Measurements from ENCODE around the gene ZNF316. TPM values are rescaled to one million over a fixed set of nuclear protein-coding genes. Genes with fewer than 3 reads are reported as not detected.

ZNF316 gene
- total and polyA plus RNA-seq, 10 of the 15 experiments (the other 5 are each of a cell fraction or from before 2014, with no cell fraction given): 0.03 to 28.9 (median 5.7) TPM

DNA sequence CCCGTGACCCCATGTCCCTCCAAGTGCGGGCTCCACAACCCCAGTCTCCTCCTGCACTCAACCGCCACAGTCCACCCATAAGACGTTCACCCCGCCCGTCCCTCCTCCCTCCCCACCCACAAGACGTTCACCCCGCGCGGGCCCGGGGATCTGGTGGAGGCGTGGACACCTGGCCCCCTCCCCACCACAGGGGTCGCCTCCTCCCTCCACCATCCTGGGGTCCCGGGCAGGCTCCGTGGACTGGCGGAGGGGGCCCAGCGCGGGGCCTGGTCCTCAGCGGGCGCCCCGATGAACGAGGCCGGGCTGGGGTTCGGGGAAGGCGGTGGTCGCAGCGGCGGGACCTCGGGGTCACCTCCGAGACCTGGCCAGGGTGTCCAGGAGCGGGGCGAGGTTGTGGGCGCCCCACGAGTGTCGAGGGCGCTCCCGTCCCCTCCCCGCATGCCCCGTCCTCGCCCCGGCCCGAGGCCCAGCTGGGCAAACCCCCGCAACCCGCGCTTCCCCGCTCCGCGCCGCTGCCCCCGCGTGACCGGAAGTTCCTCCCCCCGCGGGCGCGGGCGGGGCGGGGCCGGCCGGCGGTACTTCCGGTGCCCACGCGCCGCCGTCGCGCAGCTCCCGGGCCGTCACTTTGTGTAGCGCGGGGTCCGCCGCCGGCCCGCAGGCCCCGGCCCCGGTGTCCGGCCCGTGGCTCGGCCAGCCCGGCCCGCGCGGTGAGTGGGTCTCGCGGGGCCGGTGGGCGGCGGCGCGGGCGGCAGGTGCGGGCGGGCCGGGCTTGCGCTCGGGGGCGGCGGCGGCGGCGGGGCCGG is at the start of gene ZNF316 (continued):
- TF ChIP-seq YBX1 (IDR thresholded peaks at IDR 0.05) (no peak), EZH2 (IDR thresholded peaks at IDR 0.05; ENCODE audit: borderline replicate concordance, control insufficient read depth, low read depth, low read length) (no peak), BHLHE40 (IDR thresholded peaks at IDR 0.05; ENCODE audit: borderline replicate concordance in 1 of 2, low read depth in 2 of 2, low read length in 1 of 2) (peak; percentile 95 to 99), MEF2A (IDR thresholded peaks at IDR 0.05; ENCODE audit: insufficient read depth, low read depth, low read length) (0 out of 2 replicates have a peak, but pooled peaks have one; percentile 28), POLR2AphosphoS2 (IDR thresholded peaks at IDR 0.05; ENCODE audit: low read depth, low read length) (0 out of 2 replicates have a peak, but pooled peaks have one; percentile 22), RELA (IDR thresholded peaks at IDR 0.05; ENCODE audit: borderline replicate concordance, partially characterized antibody) (peak; percentile 36), SUZ12 (IDR thresholded peaks at IDR 0.05; ENCODE audit: unreplicated experiment) (no peak), TCF7 (IDR thresholded peaks at IDR 0.05; ENCODE audit: borderline replicate concordance) (no peak), RAD21 (IDR thresholded peaks at IDR 0.05; ENCODE audit: insufficient read depth, low read depth, low read length) (no peak), SKIL (IDR thresholded peaks at IDR 0.05; ENCODE audit: low read depth, poor library complexity, severe bottlenecking) (no peak), CBX3 (IDR thresholded peaks at IDR 0.05; ENCODE audit: borderline replicate concordance, low read depth) (no peak), NR2C1 (IDR thresholded peaks at IDR 0.05) (0 out of 2 replicates have a peak, but pooled peaks have one; percentile 37), MLLT1 (IDR thresholded peaks at IDR 0.05) (no peak), TAF1 (IDR thresholded peaks at IDR 0.05; ENCODE audit: borderline replicate concordance, low read depth, low read length) (peak; percentile 53; the same call in 1 of the 2 replicates), PKNOX1 (IDR thresholded peaks at IDR 0.05) (no peak), POLR2AphosphoS5 (IDR thresholded peaks at IDR 0.05; ENCODE audit: low read length) (peak; percentile 47; the same call in 1 of the 2 replicates), SIX5 (IDR thresholded peaks at IDR 0.05; ENCODE audit: low read depth, low read length, severe bottlenecking) (no peak), CHD1 (IDR thresholded peaks at IDR 0.05; ENCODE audit: low read depth, low read length) (no peak)
- TF ChIP-seq, protein P1, sequence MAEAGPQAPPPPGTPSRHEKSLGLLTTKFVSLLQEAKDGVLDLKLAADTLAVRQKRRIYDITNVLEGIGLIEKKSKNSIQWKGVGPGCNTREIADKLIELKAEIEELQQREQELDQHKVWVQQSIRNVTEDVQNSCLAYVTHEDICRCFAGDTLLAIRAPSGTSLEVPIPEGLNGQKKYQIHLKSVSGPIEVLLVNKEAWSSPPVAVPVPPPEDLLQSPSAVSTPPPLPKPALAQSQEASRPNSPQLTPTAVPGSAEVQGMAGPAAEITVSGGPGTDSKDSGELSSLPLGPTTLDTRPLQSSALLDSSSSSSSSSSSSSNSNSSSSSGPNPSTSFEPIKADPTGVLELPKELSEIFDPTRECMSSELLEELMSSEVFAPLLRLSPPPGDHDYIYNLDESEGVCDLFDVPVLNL (IDR thresholded peaks at IDR 0.05; ENCODE audit: low read depth, low read length): no peak
- TF ChIP-seq, protein P2, sequence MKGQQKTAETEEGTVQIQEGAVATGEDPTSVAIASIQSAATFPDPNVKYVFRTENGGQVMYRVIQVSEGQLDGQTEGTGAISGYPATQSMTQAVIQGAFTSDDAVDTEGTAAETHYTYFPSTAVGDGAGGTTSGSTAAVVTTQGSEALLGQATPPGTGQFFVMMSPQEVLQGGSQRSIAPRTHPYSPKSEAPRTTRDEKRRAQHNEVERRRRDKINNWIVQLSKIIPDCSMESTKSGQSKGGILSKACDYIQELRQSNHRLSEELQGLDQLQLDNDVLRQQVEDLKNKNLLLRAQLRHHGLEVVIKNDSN (IDR thresholded peaks at IDR 0.05; ENCODE audit: borderline replicate concordance, extremely low read length, insufficient read depth, low read depth, low read length): peak; percentile 93
- TF ChIP-seq, protein P3, sequence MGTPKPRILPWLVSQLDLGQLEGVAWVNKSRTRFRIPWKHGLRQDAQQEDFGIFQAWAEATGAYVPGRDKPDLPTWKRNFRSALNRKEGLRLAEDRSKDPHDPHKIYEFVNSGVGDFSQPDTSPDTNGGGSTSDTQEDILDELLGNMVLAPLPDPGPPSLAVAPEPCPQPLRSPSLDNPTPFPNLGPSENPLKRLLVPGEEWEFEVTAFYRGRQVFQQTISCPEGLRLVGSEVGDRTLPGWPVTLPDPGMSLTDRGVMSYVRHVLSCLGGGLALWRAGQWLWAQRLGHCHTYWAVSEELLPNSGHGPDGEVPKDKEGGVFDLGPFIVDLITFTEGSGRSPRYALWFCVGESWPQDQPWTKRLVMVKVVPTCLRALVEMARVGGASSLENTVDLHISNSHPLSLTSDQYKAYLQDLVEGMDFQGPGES (IDR thresholded peaks at IDR 0.05): no peak
